Measurements from ENCODE around the gene IL7R.

IL7R gene

GRCh38 chr5:35856765-35857351, at the start of gene IL7R:
IL7R (plus strand) TSS chr5:35856891; CDS start chr5:35856978, 87 bp downstream.
- no peak for DNase-seq (ENCODE audit: low read depth)

- DNase-seq (ENCODE audit: low read depth): no peak
Measured at GRCh38 chr5:35810601-35811000, 46.1 kb upstream of the IL7R start.

- no peak for DNase-seq (ENCODE audit: low read depth)
Measured at GRCh38 chr5:35811108-35811741, 45.5 kb upstream of the IL7R start.

DNA sequence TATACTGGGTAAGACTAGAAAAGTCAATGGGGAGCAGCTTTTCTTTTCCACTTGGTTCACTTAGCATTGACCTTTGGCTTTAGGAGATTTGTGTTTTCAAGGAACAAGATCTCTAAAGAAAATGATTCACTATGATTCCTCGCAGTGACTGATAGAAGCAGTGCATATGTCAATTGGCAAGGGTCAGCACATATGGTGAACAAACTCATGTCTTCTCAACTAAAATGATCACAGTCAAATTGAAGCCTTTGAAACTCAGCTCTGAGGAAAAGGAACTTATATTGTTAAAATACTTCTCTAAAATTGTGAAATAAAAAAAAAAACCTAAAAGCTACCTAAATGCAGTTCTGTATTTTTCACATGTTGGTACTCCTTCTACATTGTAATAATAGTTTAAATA, 43.2 kb upstream of the IL7R start:
- DNase-seq (ENCODE audit: low read depth): no peak

- no peak for DNase-seq (ENCODE audit: low read depth)
Measured at GRCh38 chr5:35815089-35815936, 41.4 kb upstream of the IL7R start.

DNA sequence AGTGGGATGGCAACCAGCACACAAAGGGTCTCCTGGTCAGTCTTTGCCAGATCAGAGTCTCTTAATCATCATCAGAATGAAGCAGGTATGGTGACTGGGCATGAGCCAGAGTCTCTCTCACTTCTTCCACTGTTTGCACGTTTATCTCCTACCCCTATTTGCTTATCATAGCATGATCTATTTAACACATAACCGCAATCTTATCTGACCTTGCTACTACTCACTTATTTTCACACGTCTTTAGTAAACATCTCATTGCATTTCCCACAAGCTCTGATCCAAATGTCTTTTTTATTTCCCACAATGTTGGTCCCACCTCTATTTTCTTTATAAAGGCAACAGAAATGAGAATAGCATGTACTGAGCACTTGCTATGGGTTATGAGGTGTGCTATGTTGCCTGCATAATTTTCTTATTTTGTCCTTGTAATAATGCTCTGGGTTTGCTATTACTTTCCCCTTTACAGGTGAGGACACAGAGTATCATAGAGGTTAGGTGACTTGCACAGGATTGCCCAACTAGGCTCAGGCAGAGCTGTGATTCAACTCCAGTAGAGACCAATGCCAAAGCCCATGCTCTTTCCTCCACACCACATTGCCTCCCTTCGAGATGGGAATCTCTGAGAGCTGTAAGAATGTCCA, 39.7 kb upstream of the IL7R start:
- no peak for DNase-seq (ENCODE audit: low read depth)

GRCh38 chr5:35819026-35819425, 37.7 kb upstream of the IL7R start:
- no peak for DNase-seq (ENCODE audit: low read depth)

GRCh38 chr5:35819668-35820067, 37.0 kb upstream of the IL7R start:
- no peak for DNase-seq (ENCODE audit: low read depth)

DNA sequence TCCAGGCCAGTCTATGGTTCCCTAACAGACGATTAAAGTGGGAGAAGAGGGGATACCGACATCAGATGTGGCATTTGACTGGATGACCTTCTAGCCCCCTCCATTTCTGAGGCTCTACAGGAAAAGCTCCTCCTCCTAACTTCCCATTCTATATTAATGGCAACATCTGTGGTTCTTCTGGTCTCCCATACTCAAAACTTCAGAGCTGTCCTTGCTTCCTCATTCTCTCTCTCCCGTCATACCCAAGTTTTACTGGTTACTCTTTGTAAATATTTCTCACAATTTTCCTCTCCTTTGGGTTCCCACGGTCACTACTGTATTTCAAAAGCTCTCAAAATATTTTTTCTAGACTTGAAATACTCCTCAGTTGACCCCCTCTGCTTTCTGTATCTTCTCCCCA, 36.0 kb upstream of the IL7R start:
- no peak for DNase-seq (ENCODE audit: low read depth)

GRCh38 chr5:35821513-35821912, 35.2 kb upstream of the IL7R start:
- DNase-seq (ENCODE audit: low read depth): no peak

DNA sequence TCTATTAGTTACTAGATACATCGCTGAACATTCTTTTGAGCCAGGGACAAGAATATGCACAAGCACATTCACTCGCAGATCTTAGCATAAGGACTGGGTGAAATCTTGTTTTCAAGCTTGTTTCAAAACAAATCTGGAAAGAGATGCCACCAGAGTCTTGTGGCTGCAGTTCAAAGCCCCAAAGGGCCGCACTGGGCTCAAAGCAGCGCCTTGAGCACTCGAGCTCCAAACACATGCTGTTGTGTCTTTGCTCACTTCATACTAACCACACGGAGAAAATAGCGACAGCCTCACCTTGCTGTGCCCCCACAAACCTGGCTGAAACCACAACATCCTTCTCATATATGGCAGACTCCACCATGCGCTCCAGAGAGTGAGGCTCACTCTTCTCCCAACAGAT, 34.2 kb upstream of the IL7R start:
- DNase-seq (ENCODE audit: low read depth): no peak

DNA sequence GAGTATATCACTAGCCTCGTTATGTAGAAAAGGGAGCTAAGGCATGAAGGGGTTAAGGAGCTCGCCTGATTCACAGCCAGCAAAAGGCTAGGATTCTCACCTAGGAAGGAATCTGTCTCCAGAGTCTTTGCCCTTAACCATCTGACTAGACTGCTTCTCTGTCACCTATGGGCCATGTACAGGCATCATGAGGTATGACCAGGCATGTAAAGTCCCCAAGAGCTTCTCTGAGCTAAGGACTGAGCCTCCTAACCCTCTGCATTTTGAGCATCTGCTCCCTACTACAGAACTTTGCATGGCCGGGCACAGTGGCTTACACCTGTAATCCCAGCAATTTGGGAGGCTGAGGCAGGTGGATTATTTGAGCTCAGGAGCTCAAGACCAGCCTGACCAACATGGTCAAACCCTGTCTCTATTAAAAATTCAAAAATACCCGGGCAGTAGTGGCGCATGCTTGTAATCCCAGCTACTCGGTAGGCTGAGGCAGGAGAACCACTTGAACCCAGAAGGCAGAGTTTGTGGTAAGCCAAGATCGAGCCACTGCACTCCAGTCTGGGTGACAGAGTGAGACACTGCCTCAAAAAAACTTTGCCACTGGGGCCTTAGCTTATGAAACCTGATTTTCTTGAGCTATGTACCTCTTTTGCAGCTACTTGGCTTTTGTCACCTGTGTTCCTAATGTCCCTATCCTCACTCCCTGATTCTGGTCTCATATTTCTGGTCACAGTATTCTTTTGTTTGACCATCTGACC, 33.2 kb upstream of the IL7R start:
- DNase-seq (ENCODE audit: low read depth): no peak

DNA sequence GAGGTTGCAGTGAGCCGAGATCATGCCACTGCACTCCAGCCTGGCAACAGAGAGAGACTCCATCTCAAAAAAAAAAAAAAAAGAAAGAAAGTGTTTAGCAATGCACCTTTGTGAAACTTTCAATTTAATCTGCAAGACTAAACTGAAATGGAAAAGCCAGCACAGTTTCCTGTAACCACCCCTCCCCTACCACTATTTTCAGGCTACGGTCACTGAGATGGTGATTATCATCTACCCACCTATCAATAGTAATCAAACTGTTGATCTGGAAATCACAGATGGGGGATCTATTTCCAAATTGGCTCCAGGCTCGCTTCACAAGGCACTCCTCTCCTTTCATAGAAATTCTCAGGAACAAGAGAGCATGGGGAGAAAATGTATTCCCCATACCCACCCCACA, 30.6 kb upstream of the IL7R start:
- DNase-seq (ENCODE audit: low read depth): no peak

GRCh38 chr5:35826554-35826953, 30.1 kb upstream of the IL7R start:
- no peak for DNase-seq (ENCODE audit: low read depth)

- no peak for DNase-seq (ENCODE audit: low read depth)
Measured at GRCh38 chr5:35828082-35828598, 28.6 kb upstream of the IL7R start.

DNA sequence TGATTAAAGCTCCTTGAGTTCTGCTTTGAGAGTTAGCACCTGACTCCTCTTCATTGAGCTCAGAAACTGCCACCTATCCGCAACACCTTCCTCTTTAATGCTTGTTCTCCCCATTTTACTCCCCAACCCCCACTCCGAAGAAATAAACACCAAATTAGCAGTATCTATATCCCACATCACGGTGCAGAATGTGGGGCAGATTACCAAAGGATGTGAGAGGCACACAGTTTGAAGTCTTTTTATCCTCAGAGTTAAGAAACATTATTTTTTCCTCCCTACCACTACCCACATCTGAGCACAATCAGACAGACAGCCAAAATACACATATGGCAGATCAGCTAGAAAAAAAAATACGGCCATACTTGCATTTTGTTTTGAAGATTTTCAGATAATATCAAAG, 26.1 kb upstream of the IL7R start:
- no peak for DNase-seq (ENCODE audit: low read depth)

GRCh38 chr5:35832762-35833161, 23.9 kb upstream of the IL7R start:
- DNase-seq (ENCODE audit: low read depth): no peak

GRCh38 chr5:35833224-35833623, 23.5 kb upstream of the IL7R start:
- no peak for DNase-seq (ENCODE audit: low read depth)

DNA sequence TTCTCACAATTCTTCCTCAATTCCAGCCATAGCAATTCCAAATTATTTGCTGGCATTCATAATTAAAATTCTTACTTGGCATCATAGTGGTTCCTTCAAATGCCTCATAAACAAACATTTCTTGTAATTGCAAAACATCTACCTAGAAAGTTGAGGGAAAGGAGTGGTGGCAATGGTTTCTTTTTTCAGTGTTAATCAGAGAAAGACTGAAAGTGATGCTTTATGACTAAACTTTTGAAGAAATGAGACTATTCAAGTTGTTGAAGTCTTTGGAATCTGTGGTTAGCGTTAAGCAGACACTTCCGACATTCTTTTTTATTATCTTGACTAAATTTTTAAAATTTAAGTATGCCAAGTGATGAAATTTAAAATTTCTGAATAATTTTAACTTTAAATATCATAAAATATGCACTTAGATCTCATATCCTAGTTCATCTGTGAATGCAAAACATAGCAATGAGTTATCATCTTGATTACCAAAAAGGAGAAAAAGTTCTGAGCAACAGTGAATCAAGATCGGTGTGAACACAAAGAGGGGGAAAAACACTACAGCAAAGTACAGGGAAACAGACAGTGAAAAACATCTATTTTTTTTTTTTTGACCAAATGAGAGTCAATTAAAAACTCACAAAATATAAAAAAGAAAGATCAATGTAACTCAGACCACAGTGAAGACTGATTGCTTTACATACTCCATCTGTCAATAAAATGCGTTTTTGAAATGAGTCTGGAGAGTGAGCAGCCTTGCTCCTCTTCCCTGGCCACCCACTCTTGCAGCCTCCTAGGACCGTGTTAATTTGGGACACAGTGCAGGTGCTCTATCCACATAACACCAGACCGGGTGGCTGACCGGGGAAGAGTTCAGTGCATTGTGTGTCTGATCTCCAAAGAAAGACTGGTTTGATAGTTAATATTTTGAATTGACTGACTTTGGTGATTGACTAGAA, 20.6 kb upstream of the IL7R start:
- no peak for DNase-seq (ENCODE audit: low read depth)

DNA sequence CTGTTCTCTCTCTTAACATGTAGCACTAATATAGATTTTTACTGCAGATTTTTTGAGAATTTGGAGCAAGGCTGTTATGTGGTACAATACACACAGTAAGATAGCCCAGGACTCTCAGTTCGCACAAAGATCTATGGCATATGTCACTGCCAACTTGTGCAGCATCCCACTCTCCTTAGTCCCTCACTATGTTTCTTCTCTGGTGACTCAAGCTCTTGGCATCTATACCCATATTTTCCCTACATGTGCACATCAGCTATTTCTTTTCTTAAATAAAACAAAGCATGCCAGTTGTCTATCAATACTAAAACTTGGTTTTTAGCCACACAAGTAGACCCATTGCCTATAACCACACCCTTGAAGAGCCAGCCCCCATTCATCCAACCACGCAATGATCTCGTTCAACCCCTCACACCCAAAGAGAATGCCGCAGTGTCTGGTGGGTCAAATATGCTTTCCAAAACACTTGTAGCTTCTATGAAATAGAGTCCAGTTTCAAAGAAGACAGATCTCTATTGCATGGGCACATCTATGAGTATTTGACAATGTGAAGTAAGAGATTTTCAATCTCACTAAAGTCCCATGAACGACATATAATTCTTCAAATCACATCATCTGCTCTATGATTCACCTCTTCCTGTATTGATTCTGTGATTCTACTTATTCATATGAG, 18.2 kb upstream of the IL7R start:
- DNase-seq (ENCODE audit: low read depth): no peak

Data from stromal cell of bone marrow (primary cell).